Breast epithelium (tissue), 3 donors: ENCODE data around the gene ADAMTS2.

Experiments used
- POLR2A ChIP-seq: fragments of 450-650 bp; IDR thresholded peaks from one replicate; pipeline ENCODE4 v1.6.1; 2016; ENCODE audit warnings: antibody characterized with exemption, mild to moderate bottlenecking, moderate library complexity
- POLR2AphosphoS5 ChIP-seq, 3 donors: sonication (generic); formaldehyde crosslinking; IDR thresholded peaks; one replicate each; pipeline ENCODE4 v1.6.1; 2017; ENCODE audit warnings: antibody characterized with exemption in 3 of 3
- TF ChIP-seq, protein P1 (sequence below), 3 donors: fragments of 450-650 bp; IDR thresholded peaks; one replicate each; pipeline ENCODE4 v1.5.1; 2016 to 2017; ENCODE audit warnings: antibody characterized with exemption in 3 of 3, mild to moderate bottlenecking in 3 of 3, moderate library complexity in 3 of 3

- TF ChIP-seq POLR2A (no peak), POLR2AphosphoS5 (IDR thresholded peaks at IDR 0.05) (no peak)
- TF ChIP-seq, protein P1, sequence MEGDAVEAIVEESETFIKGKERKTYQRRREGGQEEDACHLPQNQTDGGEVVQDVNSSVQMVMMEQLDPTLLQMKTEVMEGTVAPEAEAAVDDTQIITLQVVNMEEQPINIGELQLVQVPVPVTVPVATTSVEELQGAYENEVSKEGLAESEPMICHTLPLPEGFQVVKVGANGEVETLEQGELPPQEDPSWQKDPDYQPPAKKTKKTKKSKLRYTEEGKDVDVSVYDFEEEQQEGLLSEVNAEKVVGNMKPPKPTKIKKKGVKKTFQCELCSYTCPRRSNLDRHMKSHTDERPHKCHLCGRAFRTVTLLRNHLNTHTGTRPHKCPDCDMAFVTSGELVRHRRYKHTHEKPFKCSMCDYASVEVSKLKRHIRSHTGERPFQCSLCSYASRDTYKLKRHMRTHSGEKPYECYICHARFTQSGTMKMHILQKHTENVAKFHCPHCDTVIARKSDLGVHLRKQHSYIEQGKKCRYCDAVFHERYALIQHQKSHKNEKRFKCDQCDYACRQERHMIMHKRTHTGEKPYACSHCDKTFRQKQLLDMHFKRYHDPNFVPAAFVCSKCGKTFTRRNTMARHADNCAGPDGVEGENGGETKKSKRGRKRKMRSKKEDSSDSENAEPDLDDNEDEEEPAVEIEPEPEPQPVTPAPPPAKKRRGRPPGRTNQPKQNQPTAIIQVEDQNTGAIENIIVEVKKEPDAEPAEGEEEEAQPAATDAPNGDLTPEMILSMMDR (IDR thresholded peaks at IDR 0.05): no peak
These were observed 32.6 kb downstream of the ADAMTS2 start for GRCh38 chr5:179312557-179313235.
